ENCODE measurements around the gene POLDIP3.

DNA sequence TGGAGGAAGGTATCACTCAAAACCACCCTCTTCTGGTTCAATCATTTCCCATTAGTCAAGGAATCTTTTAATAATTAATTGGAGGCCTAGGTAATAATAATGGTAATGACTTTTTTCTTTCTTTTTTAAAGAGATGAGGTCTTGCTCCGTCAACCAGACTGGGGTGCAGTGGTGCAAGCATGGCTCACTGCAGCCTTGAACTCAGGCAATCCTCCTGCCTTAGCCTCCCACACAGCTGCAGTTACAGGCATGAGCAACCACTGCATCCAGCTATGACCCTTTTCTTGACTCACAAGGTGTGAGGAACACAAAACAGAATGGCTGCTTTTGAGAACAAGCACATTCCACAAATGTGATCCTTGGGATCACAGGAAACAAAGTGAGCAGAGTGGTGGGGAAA is 3.6 kb downstream of the POLDIP3 start:
- TF ChIP-seq POLR2AphosphoS5 (IDR thresholded peaks at IDR 0.05; ENCODE audit: low read depth, low read length) (no peak), POLR2A (IDR thresholded peaks at IDR 0.05; ENCODE audit: low read depth, low read length) (no peak), SPI1 (IDR thresholded peaks at IDR 0.05; ENCODE audit: low read depth, low read length) (no peak), TAF1 (IDR thresholded peaks at IDR 0.05; ENCODE audit: low read depth, low read length) (no peak), PAX5 (IDR thresholded peaks at IDR 0.05; ENCODE audit: insufficient read depth, low read length, severe bottlenecking) (no peak), POU2F2 (IDR thresholded peaks at IDR 0.05; ENCODE audit: low read depth, low read length) (no peak)

Data from GM12891 (cell line).